SU-DHL-6 (cell line): ENCODE measurements around the gene HIPK2.

ENCODE experiments used
- H2AFZ ChIP-seq: fragments of 200-600 bp; sonication (generic); 2 replicates; pipeline ENCODE4 v1.6.1; 2014; ENCODE audit warnings: low read depth, mild to moderate bottlenecking, moderate library complexity, mixed read lengths, antibody characterized with exemption, low read length; ENCODE audit not compliant: severe bottlenecking
- H3F3A ChIP-seq: fragments of 200-600 bp; shearing (Covaris generic); 2 replicates; pipeline ENCODE4 v1.6.0; 2016; ENCODE audit warnings: antibody characterized with exemption, mild to moderate bottlenecking; ENCODE audit not compliant: insufficient read depth
- H3K27ac ChIP-seq: fragments of 200-600 bp; sonication (generic); 2 replicates; pipeline ENCODE4 v1.5.1; 2016; ENCODE audit warnings: low read depth, mild to moderate bottlenecking, low read length, moderate library complexity, mixed read lengths
- H3K27me3 ChIP-seq: fragments of 200-600 bp; sonication (generic), shearing (Covaris generic); 2 replicates; pipeline ENCODE4 v1.6.0; 2014; ENCODE audit warnings: mild to moderate bottlenecking, low read length
- H3K36me3 ChIP-seq: fragments of 200-600 bp; sonication (generic); 2 replicates; pipeline ENCODE4 v1.6.1; 2014; ENCODE audit warnings: mild to moderate bottlenecking, low read length, mixed read lengths
- H3K4me2 ChIP-seq: fragments of 300-600, 200-600 bp; shearing (Covaris generic), sonication (generic); 2 replicates; pipeline ENCODE4 v1.6.0; 2014; ENCODE audit warnings: low read length, low read depth, mild to moderate bottlenecking; ENCODE audit not compliant: poor library complexity, severe bottlenecking
- H3K4me3 ChIP-seq: fragments of 200-600 bp; sonication (generic); 2 replicates; pipeline ENCODE4 v1.5.1; 2014; ENCODE audit warnings: antibody characterized with exemption, low read length, mild to moderate bottlenecking, mixed read lengths; ENCODE audit not compliant: insufficient read depth, poor library complexity, severe bottlenecking
- H3K79me2 ChIP-seq: fragments of 200-600 bp; sonication (generic); 2 replicates; pipeline ENCODE4 v1.6.1; 2014; ENCODE audit warnings: mild to moderate bottlenecking, low read length, moderate library complexity; ENCODE audit not compliant: insufficient read depth
- H3K9ac ChIP-seq: fragments of 200-600 bp; sonication (generic); 2 replicates; pipeline ENCODE4 v1.7.0; 2014; ENCODE audit warnings: mild to moderate bottlenecking, low read length
- H3K9me2 ChIP-seq: fragments of 200-600 bp; sonication (generic); replicated peaks from 2 replicates; pipeline ENCODE4 v1.6.1; 2014; ENCODE audit warnings: low read length; ENCODE audit not compliant: insufficient read depth
- H3K9me3 ChIP-seq: fragments of 200-600 bp; sonication (generic); 2 replicates; pipeline ENCODE4 v1.6.1; 2014; ENCODE audit warnings: low read length, mixed read lengths; ENCODE audit not compliant: insufficient read depth
- H4K20me1 ChIP-seq: fragments of 200-600 bp; sonication (generic); 2 replicates; pipeline ENCODE4 v1.6.1; 2014; ENCODE audit warnings: low read depth, mild to moderate bottlenecking, antibody characterized with exemption, low read length, moderate library complexity, mixed read lengths
- CTCF ChIP-seq: fragments of 200-600 bp; sonication (generic); IDR thresholded peaks from one replicate; pipeline ENCODE4 v1.5.1; 2017; ENCODE audit warnings: antibody characterized with exemption, mild to moderate bottlenecking, low read length, moderate library complexity; ENCODE audit not compliant: insufficient read depth, poor library complexity, severe bottlenecking
- EZH2phosphoT487 ChIP-seq: fragments of 200-600 bp; sonication (generic), shearing (Covaris generic); conservative IDR thresholded peaks from 2 replicates; pipeline ENCODE4 v1.6.1; 2018; ENCODE audit warnings: mild to moderate bottlenecking, antibody characterized with exemption, low read length, moderate library complexity, mixed read lengths

The HIPK2 gene

GRCh38 chr7:139646566-139646965 lies 131.2 kb downstream of the HIPK2 start:
- Histone ChIP-seq H3K4me2 (no peak overlapping the region), H3K4me3 (no peak overlapping the region), H3K36me3 (no peaks in the 10 kb centered on the region), H3K27ac (no peak overlapping the region), H3K27me3 (no peaks in the 10 kb centered on the region), H4K20me1 (no peaks in the 10 kb centered on the region), H3K9me2 (no peaks in the 10 kb centered on the region), H3K9ac (no peak overlapping the region), H3K9me3 (no peaks in the 10 kb centered on the region), H3F3A (no peaks in the 10 kb centered on the region), H2AFZ (no peak overlapping the region), H3K79me2 (no peaks in the 10 kb centered on the region)
- TF ChIP-seq EZH2phosphoT487, result no peak
- TF ChIP-seq CTCF, result no peak

GRCh38 chr7:139645572-139646523 lies 131.9 kb downstream of the HIPK2 start:
- no peak overlapping the region for H3K4me3 ChIP-seq
- no peaks in the 10 kb centered on the region for H3K9me3 ChIP-seq
- H3F3A ChIP-seq, result no peaks in the 10 kb centered on the region
- TF ChIP-seq EZH2phosphoT487, result no peak
- peak; percentile 75 for TF ChIP-seq CTCF
- H3K27ac ChIP-seq, result no peak overlapping the region
- no peak overlapping the region for H2AFZ ChIP-seq
- no peaks in the 10 kb centered on the region for H4K20me1 ChIP-seq
- no peak overlapping the region for H3K4me2 ChIP-seq
- H3K36me3 ChIP-seq, result no peaks in the 10 kb centered on the region
- H3K9ac ChIP-seq, result no peak overlapping the region
- no peaks in the 10 kb centered on the region for H3K79me2 ChIP-seq
- no peaks in the 10 kb centered on the region for H3K27me3 ChIP-seq
- no peaks in the 10 kb centered on the region for H3K9me2 ChIP-seq

- Histone ChIP-seq H3K27ac (no peak overlapping the region), H3K79me2 (no peaks in the 10 kb centered on the region), H3F3A (no peaks in the 10 kb centered on the region), H3K4me2 (no peak overlapping the region), H3K36me3 (no peaks in the 10 kb centered on the region), H4K20me1 (no peaks in the 10 kb centered on the region), H3K9ac (no peak overlapping the region), H3K9me2 (no peaks in the 10 kb centered on the region), H3K4me3 (no peak overlapping the region), H2AFZ (no peak overlapping the region), H3K27me3 (no peaks in the 10 kb centered on the region), H3K9me3 (no peaks in the 10 kb centered on the region)
- no peak for TF ChIP-seq EZH2phosphoT487
- TF ChIP-seq CTCF, result no peak
Observed at GRCh38 chr7:139643951-139644585, 133.7 kb downstream of the HIPK2 start.
